ENCODE data around the gene AGBL4.

GRCh38 chr1:48547561-48548220 is 1476.1 kb downstream of the AGBL4 start:
- TF ChIP-seq RARB (CRISPR knock-in tag; IDR thresholded peaks at IDR 0.05) (no peak), TCF4 (CRISPR knock-in tag; IDR thresholded peaks at IDR 0.05; ENCODE audit: borderline replicate concordance) (no peak), ARNTL (CRISPR knock-in tag; IDR thresholded peaks at IDR 0.05; ENCODE audit: borderline replicate concordance, low read depth) (no peak), GLIS3 (CRISPR knock-in tag; IDR thresholded peaks at IDR 0.05) (no peak), ZFP3 (CRISPR knock-in tag; IDR thresholded peaks at IDR 0.05) (no peak), ZNF70 (CRISPR knock-in tag; IDR thresholded peaks at IDR 0.05) (no peak)
- TF ChIP-seq, protein P1, sequence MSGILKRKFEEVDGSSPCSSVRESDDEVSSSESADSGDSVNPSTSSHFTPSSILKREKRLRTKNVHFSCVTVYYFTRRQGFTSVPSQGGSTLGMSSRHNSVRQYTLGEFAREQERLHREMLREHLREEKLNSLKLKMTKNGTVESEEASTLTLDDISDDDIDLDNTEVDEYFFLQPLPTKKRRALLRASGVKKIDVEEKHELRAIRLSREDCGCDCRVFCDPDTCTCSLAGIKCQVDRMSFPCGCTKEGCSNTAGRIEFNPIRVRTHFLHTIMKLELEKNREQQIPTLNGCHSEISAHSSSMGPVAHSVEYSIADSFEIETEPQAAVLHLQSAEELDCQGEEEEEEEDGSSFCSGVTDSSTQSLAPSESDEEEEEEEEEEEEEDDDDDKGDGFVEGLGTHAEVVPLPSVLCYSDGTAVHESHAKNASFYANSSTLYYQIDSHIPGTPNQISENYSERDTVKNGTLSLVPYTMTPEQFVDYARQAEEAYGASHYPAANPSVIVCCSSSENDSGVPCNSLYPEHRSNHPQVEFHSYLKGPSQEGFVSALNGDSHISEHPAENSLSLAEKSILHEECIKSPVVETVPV (CRISPR knock-in tag; IDR thresholded peaks at IDR 0.05) = no peak
